ENCODE measurements around the gene WNT3.

DNA sequence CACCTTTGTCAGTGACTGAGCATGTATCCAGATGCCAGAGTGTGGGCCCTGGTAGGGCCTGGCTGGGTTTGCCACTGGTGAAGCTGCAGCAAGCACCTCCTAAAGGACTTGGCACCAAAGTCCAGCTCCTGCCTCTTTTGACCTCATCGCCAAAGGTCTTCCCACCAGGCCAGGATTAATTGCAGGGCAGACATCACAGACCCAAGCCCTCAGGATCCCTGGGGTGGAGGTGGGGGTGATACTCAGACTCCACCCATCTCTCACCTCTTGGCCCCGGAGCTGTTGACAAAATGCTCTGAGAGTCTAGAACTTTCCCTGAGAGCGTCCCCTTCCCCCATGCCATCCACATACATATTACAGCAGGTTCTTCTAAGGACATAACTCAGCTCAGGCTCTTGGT, 4.6 kb downstream of the WNT3 start:
- no peak for TF ChIP-seq POLR2A (IDR thresholded peaks at IDR 0.05)
- no peak for TF ChIP-seq CTCF (IDR thresholded peaks at IDR 0.05)

All from vagina (tissue), 2 donors.